GM12878 (cell line): ENCODE results near the gene LY9. TPM values are rescaled to one million over a fixed set of nuclear protein-coding genes. Genes with fewer than 3 reads are reported as not detected.

Experiments used
- ATAC-seq: fragments of 200-7000 bp; cut with Tn5 transposase; 3 replicates; pipeline ENCODE4 v1.9.1; 2020; ENCODE audit warnings: mild to moderate bottlenecking, moderate library complexity
- BruUV-seq: library from RNA; stranded (reverse); fragments of 400-500 nt; replicated peaks from 2 replicates; lab custom pipeline; 2021; lab: Mats Ljungman, UMichigan
- CTCF ChIA-PET: fragments of 300-600 bp; sonication (Branson Sonifier 250); formaldehyde crosslinking; extraction: SDS; loops from one replicate; lab custom pipeline; 2021; ENCODE audit warnings: inconsistent platforms; lab: Yijun Ruan, JAX
- POLR2A ChIA-PET: fragments of 350-600 bp; formaldehyde crosslinking; extraction: SDS; loops from one replicate; lab custom pipeline; 2021; ENCODE audit warnings: inconsistent platforms; lab: Charles Lee
- RAD21 ChIA-PET: fragments of 300-600 bp; sonication (Branson Sonifier 250); formaldehyde crosslinking; loops from one replicate; lab custom pipeline; 2023; ENCODE audit warnings: antibody characterized with exemption; ENCODE audit not compliant: unreplicated experiment; lab: Charles Lee
- SMC1A ChIA-PET: fragments of 300-600 bp; sonication (Branson Sonifier 250); formaldehyde crosslinking; loops from one replicate; lab custom pipeline; 2023; ENCODE audit not compliant: unreplicated experiment, uncharacterized antibody; lab: Charles Lee
- DNase-seq: peaks from one replicate; pipeline ENCODE4 v3.0.0-alpha.2; 2011; ENCODE audit warnings: low read depth, low spot score
- FAIRE-seq: peaks from 3 replicates; lab custom pipeline; 2011; peaks lifted over from hg19 to GRCh38; lab: Jason Lieb, UNC
- H2AFZ ChIP-seq: 2 replicates; pipeline ENCODE4 v1.6.0; 2011; ENCODE audit warnings: low read depth, low read length, control low read depth; ENCODE audit not compliant: control insufficient read depth
- H3K27ac ChIP-seq: 2 replicates; pipeline ENCODE4 v1.5.1; 2011; ENCODE audit warnings: control low read depth; ENCODE audit not compliant: control insufficient read depth, insufficient read depth
- H3K27me3 ChIP-seq, 2 experiments: replicated peaks in 1 of 2; 2 replicates each; pipeline versions ENCODE4 v1.6.0 to v1.6.1; 2011; ENCODE audit warnings: low read length in 1 of 2; ENCODE audit not compliant: control insufficient read depth in 2 of 2, insufficient read depth in 2 of 2
- H3K36me3 ChIP-seq, 2 experiments: 2 replicates each; pipeline ENCODE4 v1.5.1; 2011; ENCODE audit warnings: low read length in 1 of 2; ENCODE audit not compliant: control insufficient read depth in 2 of 2, insufficient read depth in 2 of 2
- H3K4me1 ChIP-seq: 2 replicates; pipeline ENCODE4 v1.6.1; 2011; ENCODE audit warnings: mild to moderate bottlenecking, low read length, moderate library complexity, mixed read lengths; ENCODE audit not compliant: control insufficient read depth, insufficient read depth
- H3K4me2 ChIP-seq: 2 replicates; pipeline ENCODE4 v1.6.0; 2011; ENCODE audit warnings: control low read depth; ENCODE audit not compliant: control insufficient read depth, insufficient read depth
- H3K4me3 ChIP-seq: fragments of 200-600 bp; sonication (generic); 2 replicates; pipeline ENCODE4 v1.5.1; 2016
- H3K79me2 ChIP-seq: 2 replicates; pipeline ENCODE4 v1.6.0; 2011; ENCODE audit warnings: low read length; ENCODE audit not compliant: control insufficient read depth, insufficient read depth
- H3K9ac ChIP-seq: 2 replicates; pipeline ENCODE4 v1.8.0; 2011; ENCODE audit warnings: low read length, control low read depth, mixed read lengths; ENCODE audit not compliant: control insufficient read depth, insufficient read depth
- H3K9me3 ChIP-seq: replicated peaks from 3 replicates; pipeline ENCODE4 v1.5.1; 2011; ENCODE audit warnings: mild to moderate bottlenecking, low read length; ENCODE audit not compliant: control insufficient read depth, insufficient read depth
- H4K20me1 ChIP-seq: 2 replicates; pipeline ENCODE4 v1.6.0; 2011; ENCODE audit not compliant: control insufficient read depth, insufficient read depth
- GATAD2B ChIP-seq: fragments of 450-650 bp; conservative IDR thresholded peaks from 2 replicates; pipeline ENCODE4 v1.6.1; 2017; ENCODE audit warnings: low read depth, mild to moderate bottlenecking, moderate library complexity
- HSF1 ChIP-seq: fragments of 150-350 bp; IDR thresholded peaks from 2 replicates; pipeline ENCODE4 v1.6.1; 2014; ENCODE audit warnings: mild to moderate bottlenecking, low read depth, low read length
- IRF3 ChIP-seq: fragments of 450-650 bp; IDR thresholded peaks from 2 replicates; pipeline ENCODE4 v1.6.1; 2014; ENCODE audit warnings: mild to moderate bottlenecking
- MYB ChIP-seq: fragments of 150-350 bp; IDR thresholded peaks from 2 replicates; pipeline ENCODE4 v1.6.1; 2014; ENCODE audit warnings: mild to moderate bottlenecking, low read depth, low read length, borderline replicate concordance
- STAT1 ChIP-seq: fragments of 450-650 bp; conservative IDR thresholded peaks from 2 replicates; pipeline ENCODE4 v1.6.1; 2014; ENCODE audit warnings: antibody characterized with exemption, mild to moderate bottlenecking
- SUPT20H ChIP-seq: IDR thresholded peaks from 2 replicates; pipeline ENCODE4 v1.6.1; 2011; ENCODE audit warnings: low read depth, mild to moderate bottlenecking, low read length, moderate library complexity, borderline replicate concordance; ENCODE audit not compliant: control insufficient read depth
- TCF7 ChIP-seq: IDR thresholded peaks from 2 replicates; pipeline ENCODE4 v1.6.1; 2014; ENCODE audit warnings: antibody characterized with exemption, borderline replicate concordance
- YY1 ChIP-seq: IDR thresholded peaks from 2 replicates; pipeline ENCODE4 v1.6.1; 2011; ENCODE audit warnings: low read depth, mild to moderate bottlenecking, low read length
- ZNF24 ChIP-seq: fragments of 450-650 bp; IDR thresholded peaks from 2 replicates; pipeline ENCODE4 v1.6.1; 2017; ENCODE audit warnings: antibody characterized with exemption, mild to moderate bottlenecking
- WGBS: methylation state at CpG from one replicate; pipeline ENCODE4 v1.1.6; 2016; ENCODE audit warnings: low lambda C conversion rate; ENCODE audit not compliant: insufficient replicate concordance, insufficient coverage; ENCODE audit errors: missing lambda C conversion rate; 5-methylcytosine and 5-hydroxymethylcytosine counted together
- in situ Hi-C: fragments of 300-500 bp; cut with MboI; formaldehyde crosslinking; loops from 9 replicates; pipeline ENCODE4 v1.14.3; 2018; ENCODE audit warnings: mixed read lengths
- intact Hi-C: fragments of 100-400 bp; cut with micrococcal nuclease; formaldehyde crosslinking; loops from one replicate; pipeline ENCODE4 v1.14.2; 2022; ENCODE audit not compliant: unreplicated experiment
- polyA plus RNA-seq, 11 experiments: library from polyadenylated mRNA; depleted of rRNA in 4 of 11; unstranded in 6 of 11; stranded (reverse) in 5 of 11; fragments of >200 nt; fragmentation: Nextera tagmentation in 4 of 11; fragmentation: Illumina TruSeq in 1 of 11; extraction: Ambion mirVana in 4 of 11; extraction: Trizol in 1 of 11; gene quantifications; 1 replicate in 1 of 11; 2 replicates in 10 of 11; pipeline versions ENCODE4 v1.2.1 to v1.2.3, GENCODE V29; 2011 to 2016; ENCODE audit warnings: inconsistent platforms in 2 of 11, missing spikeins in 2 of 11, low read depth in 1 of 11
- total RNA-seq, 4 experiments: library from RNA; depleted of rRNA in 3 of 4; stranded (reverse); fragments of >200 nt in 3 of 4; fragmentation: Illumina TruSeq in 1 of 4; extraction: Trizol in 1 of 4; gene quantifications; 2 replicates each; pipeline versions ENCODE4 v1.2.1 to v1.2.3, GENCODE V29; 2013 to 2021
- TF ChIP-seq, protein P1 (sequence below): fragments of 450-650 bp; conservative IDR thresholded peaks from 2 replicates; pipeline ENCODE4 v1.6.1; 2017; ENCODE audit warnings: mild to moderate bottlenecking, moderate library complexity

LY9 gene
- total and polyA plus RNA-seq, 10 of the 15 experiments (the other 5 are each of a cell fraction or from before 2014, with no cell fraction given), result 2.7 to 12.5 (median 9.0) TPM

DNA sequence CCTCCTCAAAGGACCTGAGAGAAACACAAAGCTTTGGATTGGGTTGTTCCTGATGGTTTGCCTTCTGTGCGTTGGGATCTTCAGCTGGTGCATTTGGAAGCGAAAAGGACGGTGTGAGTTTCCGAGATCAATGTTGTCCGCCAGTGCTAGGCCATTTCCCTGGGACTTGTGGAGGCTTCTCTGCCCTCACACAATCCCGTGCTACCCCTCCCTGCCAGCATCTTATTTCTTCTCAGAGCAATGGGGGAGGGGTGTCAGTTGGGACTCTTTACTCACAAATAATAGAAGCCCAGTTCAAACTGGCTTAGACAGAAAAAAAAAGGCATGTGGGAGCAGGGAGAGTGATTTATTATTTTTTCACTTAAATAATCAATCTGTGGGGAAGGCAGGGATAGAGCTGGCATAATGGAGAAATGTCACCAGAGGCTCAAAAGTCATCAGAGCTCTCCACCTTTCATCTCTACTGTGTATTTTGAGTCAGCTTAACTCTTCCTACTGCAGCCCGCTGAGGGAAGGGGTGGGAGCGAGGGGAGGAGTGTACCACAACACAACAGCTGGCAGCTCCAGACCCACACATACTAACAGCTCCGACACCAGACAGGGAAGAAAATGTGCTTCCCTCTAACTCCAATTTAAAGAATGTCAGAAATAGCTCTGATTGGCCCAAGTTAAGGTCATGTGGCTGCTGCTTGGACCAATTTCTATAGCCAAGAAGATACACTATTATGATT lies 22.4 kb downstream of the LY9 start:
- POLR2A ChIA-PET, result interaction anchor here (1.2 kb wide), 1 partner anchor 39 kb away, joined by 4 read pairs; no protein-coding TSS in a partner anchor
- H3K27ac ChIP-seq, result no peak overlapping the region
- H3K4me2 ChIP-seq, result no peak overlapping the region
- BruUV-seq, result no TSS peak
- CTCF ChIA-PET, result interaction anchor here (0.6 to 3.9 kb wide), 9 partner anchors 12 to 134 kb away, joined by 3 to 20 read pairs (median 6); no protein-coding TSS in a partner anchor
- H3K9ac ChIP-seq, result no peak overlapping the region
- H3K4me1 ChIP-seq, result no peaks in the 10 kb centered on the region
- H3K4me3 ChIP-seq, result no peak overlapping the region
- intact Hi-C loops, result no loop called here
- TF ChIP-seq ZNF24 (no peak), GATAD2B (no peak), STAT1 (no peak), TCF7 (no peak), YY1 (no peak), MYB (no peak), HSF1 (no peak), IRF3 (no peak), SUPT20H (no peak)
- TF ChIP-seq, protein P1, sequence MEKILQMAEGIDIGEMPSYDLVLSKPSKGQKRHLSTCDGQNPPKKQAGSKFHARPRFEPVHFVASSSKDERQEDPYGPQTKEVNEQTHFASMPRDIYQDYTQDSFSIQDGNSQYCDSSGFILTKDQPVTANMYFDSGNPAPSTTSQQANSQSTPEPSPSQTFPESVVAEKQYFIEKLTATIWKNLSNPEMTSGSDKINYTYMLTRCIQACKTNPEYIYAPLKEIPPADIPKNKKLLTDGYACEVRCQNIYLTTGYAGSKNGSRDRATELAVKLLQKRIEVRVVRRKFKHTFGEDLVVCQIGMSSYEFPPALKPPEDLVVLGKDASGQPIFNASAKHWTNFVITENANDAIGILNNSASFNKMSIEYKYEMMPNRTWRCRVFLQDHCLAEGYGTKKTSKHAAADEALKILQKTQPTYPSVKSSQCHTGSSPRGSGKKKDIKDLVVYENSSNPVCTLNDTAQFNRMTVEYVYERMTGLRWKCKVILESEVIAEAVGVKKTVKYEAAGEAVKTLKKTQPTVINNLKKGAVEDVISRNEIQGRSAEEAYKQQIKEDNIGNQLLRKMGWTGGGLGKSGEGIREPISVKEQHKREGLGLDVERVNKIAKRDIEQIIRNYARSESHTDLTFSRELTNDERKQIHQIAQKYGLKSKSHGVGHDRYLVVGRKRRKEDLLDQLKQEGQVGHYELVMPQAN, result no peak
- in situ Hi-C loops, result no loop called here
- RAD21 ChIA-PET, result interaction anchor here (1.1 to 1.9 kb wide), 6 partner anchors 12 to 133 kb away, joined by 3 to 4 read pairs (median 3); no protein-coding TSS in a partner anchor
- ATAC-seq (no peak), FAIRE-seq (no peak), DNase-seq (no peak)
- H3K9me3 ChIP-seq, result no peaks in the 10 kb centered on the region
- no peaks in the 10 kb centered on the region for H3K79me2 ChIP-seq
- no peaks in the 10 kb centered on the region for H3K27me3 ChIP-seq
- H2AFZ ChIP-seq, result no peak overlapping the region
- SMC1A ChIA-PET, result interaction anchor here (0.8 to 3.1 kb wide), 10 partner anchors 11 to 143 kb away, joined by 3 to 15 read pairs (median 4); no protein-coding TSS in a partner anchor
- no peaks in the 10 kb centered on the region for H3K36me3 ChIP-seq
- WGBS, result 71% methylated on average over 9 of the region's 9 CpGs
- H4K20me1 ChIP-seq, result no peaks in the 10 kb centered on the region
